Stimulated activated CD8-positive, alpha-beta memory T cell treated with anti-CD3 and anti-CD28 coated beads, Interleukin-4, amount 100 ng/mL, for 48 hours (primary cell): ENCODE data around the gene CFAP299.

Source experiments
- DNase-seq: peaks from one replicate; pipeline ENCODE4 v3.0.0-alpha.2; 2020

CFAP299 gene

GRCh38 chr4:80873571-80873970 is 538.0 kb downstream of the CFAP299 start:
- no peak for DNase-seq

DNA sequence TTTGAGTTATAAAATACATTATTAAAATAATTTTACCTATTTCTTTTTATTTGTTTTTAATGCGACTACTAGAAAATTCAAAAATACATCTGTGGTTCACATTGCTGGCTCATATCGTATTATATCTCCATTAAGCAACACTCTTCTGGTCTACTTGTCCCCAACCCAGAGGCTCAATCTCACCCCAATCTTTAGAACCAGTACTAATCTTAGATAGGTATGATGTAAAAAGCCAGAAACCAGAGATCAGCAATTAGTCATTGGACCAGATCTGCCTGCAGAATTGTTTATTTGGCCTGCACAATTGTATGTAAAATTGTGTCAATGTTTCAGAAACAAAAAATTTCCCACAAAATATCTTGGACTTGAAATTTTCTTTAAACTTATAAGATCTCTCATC is 539.4 kb downstream of the CFAP299 start:
- DNase-seq, result no peak

- no peak for DNase-seq
These were observed 540.1 kb downstream of the CFAP299 start for GRCh38 chr4:80875642-80876041.

GRCh38 chr4:80876810-80877209 is 541.3 kb downstream of the CFAP299 start:
- DNase-seq, result no peak

GRCh38 chr4:80878218-80878617 is 542.7 kb downstream of the CFAP299 start:
- no peak for DNase-seq

DNA sequence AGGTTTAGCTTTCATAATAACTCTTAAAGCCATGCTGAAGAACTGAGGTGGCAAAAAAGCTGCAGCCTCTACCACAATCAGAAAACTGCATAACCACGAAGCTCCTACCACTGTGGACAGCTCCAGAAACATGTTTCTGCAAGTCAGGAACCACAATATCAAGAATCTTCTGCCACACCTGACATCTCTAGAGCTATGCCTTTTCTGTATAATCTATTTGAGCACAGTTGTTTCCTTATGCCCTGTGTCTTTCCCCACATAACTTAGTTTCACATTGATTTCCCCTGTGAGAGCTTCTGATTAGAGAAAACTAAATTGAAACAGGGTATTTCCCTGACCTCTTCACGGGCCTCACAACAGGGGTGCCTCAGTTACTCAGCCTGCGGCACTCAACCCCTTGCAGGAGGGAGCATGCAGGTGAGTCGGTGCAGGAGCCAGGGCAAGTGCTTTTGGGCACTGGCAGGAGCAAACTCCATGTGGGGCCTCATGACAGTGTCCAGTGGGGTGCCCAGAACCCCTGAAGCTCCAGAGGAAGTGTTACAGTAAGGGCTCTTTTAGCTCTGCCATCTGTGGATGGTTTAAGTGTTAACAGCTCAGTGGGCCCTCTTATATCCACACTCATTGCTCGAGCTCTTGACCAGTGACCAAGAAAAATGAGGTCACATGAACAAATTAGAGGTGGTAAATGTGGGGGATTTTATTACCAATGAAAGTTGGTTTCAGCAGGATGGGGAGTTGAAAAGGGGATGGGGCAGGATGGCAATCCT is 562.2 kb downstream of the CFAP299 start:
- DNase-seq, result no peak

DNA sequence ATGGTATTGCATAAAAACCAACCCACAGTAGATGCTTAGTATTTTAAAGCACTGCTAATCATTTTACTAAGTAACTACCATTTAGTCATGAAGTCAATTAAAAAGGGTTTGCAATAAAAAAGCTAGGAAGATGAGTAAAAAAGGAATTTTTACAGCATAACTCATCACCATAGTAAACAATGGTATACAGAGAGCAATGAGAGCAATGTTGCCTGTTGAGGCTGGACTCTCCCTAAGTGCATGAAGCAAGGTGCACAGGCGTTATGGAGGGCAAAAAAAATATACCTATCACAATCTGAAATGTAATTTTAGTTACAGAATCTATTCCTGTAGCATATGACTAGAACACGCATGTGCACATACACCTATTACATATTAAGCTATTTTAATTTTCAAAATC is 565.4 kb downstream of the CFAP299 start:
- DNase-seq, result no peak

GRCh38 chr4:80903020-80903419 is 567.5 kb downstream of the CFAP299 start:
- no peak for DNase-seq

- DNase-seq, result no peak
These were observed 574.4 kb downstream of the CFAP299 start for GRCh38 chr4:80909938-80910337.

GRCh38 chr4:80911458-80911857 is 575.9 kb downstream of the CFAP299 start:
- DNase-seq, result no peak

- no peak for DNase-seq
These were observed 576.8 kb downstream of the CFAP299 start for GRCh38 chr4:80912350-80912749.

- no peak for DNase-seq
These were observed 577.9 kb downstream of the CFAP299 start for GRCh38 chr4:80913381-80913780.

DNA sequence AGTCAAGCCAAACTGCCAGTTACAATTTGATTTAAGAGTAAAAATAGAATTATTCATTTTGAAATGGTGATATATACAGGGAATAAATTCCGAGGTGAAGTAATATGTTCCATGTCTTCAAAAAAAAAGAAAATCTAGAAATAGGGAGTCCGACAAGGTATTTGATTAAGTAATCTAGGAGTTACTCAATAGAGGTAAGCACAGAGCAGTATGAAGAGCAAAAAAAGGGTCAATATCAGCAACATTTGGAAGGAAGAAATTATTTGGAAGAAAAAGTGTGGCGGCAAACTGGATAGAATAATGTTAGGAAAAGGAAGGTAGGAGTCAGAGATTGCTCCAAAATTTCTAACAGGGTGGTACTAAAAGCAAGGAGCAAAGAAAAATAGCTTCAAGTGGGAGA is 581.2 kb downstream of the CFAP299 start:
- no peak for DNase-seq

GRCh38 chr4:80918004-80918403 is 582.5 kb downstream of the CFAP299 start:
- no peak for DNase-seq

DNA sequence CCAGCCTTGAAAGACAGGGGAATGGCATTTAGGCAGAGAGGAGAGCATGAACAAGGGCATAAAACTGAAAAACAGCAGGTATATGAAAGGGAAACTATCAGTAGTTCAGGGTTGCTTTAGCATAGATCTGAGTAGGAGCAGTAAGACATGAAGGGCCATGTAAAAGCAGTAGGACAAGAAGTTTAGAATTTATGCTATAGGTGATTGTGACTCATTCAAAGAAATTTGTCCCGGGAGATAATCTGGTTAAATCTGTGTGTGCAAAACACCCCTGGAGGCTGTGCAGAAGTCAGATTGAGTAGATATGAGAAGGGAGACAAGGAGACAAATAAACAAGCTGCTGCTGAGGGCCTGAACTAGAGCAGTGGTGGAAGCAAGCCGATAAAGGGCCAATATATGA is 585.9 kb downstream of the CFAP299 start:
- no peak for DNase-seq

GRCh38 chr4:80922941-80923340 is 587.4 kb downstream of the CFAP299 start:
- DNase-seq, result no peak

DNA sequence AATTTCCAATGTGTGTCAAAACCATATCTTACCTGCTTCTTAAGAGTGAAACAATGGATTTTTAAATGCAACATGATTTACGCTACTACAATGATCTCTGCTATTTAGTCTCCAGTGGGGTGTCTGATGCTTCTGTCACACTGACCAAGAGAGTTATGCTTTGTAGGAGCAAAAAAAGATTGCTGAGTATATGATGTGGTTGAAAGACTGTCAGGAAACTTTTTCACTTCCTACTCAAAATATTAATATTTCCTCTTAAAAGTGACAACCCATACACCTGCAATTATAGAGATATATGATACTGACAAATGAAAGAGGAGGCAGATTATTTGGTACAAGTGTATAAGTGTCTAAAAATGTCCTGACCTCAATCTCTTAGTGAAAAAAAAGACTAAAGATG is 589.8 kb downstream of the CFAP299 start:
- no peak for DNase-seq

- DNase-seq, result no peak
These were observed 590.9 kb downstream of the CFAP299 start for GRCh38 chr4:80926446-80926845.

- no peak for DNase-seq
These were observed 591.4 kb downstream of the CFAP299 start for GRCh38 chr4:80926891-80927290.

DNA sequence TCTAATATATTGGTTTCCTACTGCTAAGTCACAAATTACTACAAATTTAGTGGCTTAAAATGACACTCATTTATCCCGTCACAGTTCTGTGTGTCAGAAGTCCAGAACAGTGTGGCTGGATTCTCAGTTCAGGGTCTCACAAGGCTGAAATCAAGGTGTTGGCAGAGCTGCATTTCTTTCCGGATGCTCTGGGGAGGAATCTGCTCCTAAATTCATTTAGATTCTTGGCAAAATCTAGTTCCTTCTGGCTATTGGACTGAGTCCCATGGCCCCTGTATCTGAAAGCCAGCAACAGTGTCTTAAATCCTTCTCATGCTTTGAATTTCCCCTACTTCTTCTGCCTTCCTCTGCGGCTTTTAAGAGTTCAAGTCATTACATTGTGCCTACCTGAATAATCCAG is 591.9 kb downstream of the CFAP299 start:
- no peak for DNase-seq

DNA sequence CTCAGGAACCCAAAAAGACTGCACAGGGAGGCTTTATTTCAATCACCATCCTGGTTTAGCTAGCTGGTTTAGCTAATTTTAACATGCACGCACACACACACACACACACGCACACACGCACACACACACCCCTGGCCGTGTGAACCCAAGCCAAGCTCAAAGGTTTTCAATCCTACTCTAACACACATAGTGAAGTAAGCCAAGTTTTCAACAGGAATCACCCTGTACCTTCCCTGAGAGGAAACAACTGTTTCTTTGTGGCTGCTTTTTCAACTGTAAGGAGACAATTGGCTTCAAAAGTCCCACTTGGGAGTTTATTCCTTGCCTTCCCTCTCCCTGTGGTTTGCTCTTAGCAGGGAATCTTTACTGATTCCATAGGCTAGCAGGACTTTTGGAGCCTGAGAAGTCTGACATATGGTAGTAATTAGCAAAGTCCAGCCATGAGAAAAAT is 596.1 kb downstream of the CFAP299 start:
- DNase-seq, result no peak

DNA sequence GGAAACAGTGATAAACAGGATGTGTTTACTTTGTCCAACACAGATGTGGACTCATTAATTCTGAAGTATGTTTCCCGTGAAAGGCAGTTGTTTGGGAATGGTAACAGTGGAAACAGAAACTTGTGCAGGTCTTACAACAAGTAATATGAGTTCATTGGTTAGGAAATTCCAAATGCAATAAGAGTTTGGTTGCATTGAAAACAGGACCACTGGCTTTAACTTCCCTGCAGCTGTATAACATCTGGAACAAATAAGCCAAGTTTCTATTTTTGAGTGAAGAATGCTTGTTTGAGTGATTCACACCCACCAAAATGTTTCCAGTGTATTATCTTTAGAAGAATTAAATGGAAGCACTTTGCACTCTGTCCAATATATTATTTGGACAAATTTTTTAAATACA is 612.6 kb downstream of the CFAP299 start:
- no peak for DNase-seq

GRCh38 chr4:80948995-80949394 is 613.5 kb downstream of the CFAP299 start:
- DNase-seq, result no peak

DNA sequence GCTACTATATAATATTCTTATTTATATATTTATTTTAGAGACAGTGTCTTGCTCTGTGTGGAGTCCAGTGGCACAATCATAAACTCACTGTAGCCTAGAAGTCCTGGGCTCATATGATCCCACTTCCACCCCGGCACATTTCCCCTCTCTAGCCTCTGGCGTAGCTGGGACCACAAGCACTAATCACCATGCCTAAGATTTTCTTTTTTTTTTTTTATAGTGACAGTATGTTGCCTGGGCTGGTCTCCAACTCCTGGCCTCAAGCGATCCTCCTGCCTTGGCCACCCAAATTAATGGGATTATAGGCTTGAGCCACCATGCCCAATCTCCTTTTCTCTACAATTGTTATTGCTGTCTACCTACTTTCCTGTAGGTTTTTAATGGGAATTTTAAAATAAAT is 620.9 kb downstream of the CFAP299 start:
- no peak for DNase-seq

DNA sequence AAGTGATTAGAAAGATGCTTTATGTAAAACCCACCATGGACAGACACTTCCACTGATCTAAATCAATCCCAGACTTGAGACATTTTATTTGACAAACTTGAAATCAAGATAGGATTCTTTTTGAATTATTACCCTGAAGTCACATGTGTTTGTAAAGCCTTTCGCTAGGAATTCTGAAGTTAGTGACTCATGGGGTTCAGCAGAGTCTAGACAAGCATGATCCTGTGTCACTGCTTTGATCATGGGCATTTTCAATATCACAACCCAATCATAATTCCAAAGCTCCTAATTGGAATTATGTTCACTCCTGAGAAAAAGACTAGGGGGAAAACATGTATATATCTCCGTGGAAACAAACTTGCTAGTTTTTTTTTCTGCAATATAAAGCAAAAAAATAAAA is 627.5 kb downstream of the CFAP299 start:
- no peak for DNase-seq
